HCT116 (cell line): Measurements from ENCODE around the gene AJUBA. TPM values are rescaled to one million over a fixed set of nuclear protein-coding genes. Genes with fewer than 3 reads are reported as not detected.

Experiments used
- ATAC-seq: fragments of 200-7000 bp; cut with Tn5 transposase; 2 replicates; pipeline ENCODE4 v1.9.1; 2020; ENCODE audit warnings: mild to moderate bottlenecking, moderate library complexity
- BruUV-seq: library from RNA; stranded (reverse); fragments of 400-500 nt; replicated peaks from 2 replicates; lab custom pipeline; 2021; lab: Mats Ljungman, UMichigan
- CTCF ChIA-PET: fragments of 300-600 bp; sonication (Branson Sonifier 250); formaldehyde crosslinking; loops from one replicate; lab custom pipeline; 2021; ENCODE audit warnings: antibody characterized with exemption; lab: Charles Lee
- POLR2A ChIA-PET: fragments of 300-600, 350-600 bp; sonication (Branson Sonifier 250); formaldehyde crosslinking; loops from one replicate; lab custom pipeline; 2021; ENCODE audit warnings: antibody characterized with exemption; lab: Charles Lee
- RAD21 ChIA-PET, 2 experiments: fragments of 300-600 bp; sonication (Branson Sonifier 250); formaldehyde crosslinking; loops; one replicate each; lab custom pipeline; 2023; ENCODE audit warnings: low total read pairs in 2 of 2; ENCODE audit not compliant: uncharacterized antibody in 2 of 2, unreplicated experiment in 2 of 2, low non-redundant PET in 1 of 2; lab: Charles Lee
- DNase-seq: peaks from one replicate; pipeline ENCODE4 v3.0.0-alpha.2; 2010; ENCODE audit warnings: low read depth, low spot score
- H2AFZ ChIP-seq: fragments of 200-600 bp; shearing (Covaris generic), sonication (generic); 2 replicates; pipeline ENCODE4 v1.6.1; 2017; ENCODE audit warnings: low read depth, mixed run types, mixed read lengths, antibody characterized with exemption, low read length; ENCODE audit not compliant: poor library complexity, severe bottlenecking
- H3K27ac ChIP-seq: 2 replicates; pipeline ENCODE4 v1.5.1; 2012; ENCODE audit warnings: low read depth, low read length
- H3K27me3 ChIP-seq: fragments of 200-600 bp; sonication (generic); 2 replicates; pipeline ENCODE4 v1.6.1; 2016; ENCODE audit warnings: mixed run types, low read length, mixed read lengths; ENCODE audit not compliant: insufficient read depth
- H3K36me3 ChIP-seq, 2 experiments: fragments of 200-500 bp in 1 of 2; fragments of 200-600 bp in 1 of 2; sonication (Bioruptor generic) in 1 of 2; sonication (generic) in 1 of 2; 2 replicates each; pipeline versions ENCODE4 v1.5.1 to v1.6.1; 2014 to 2016; ENCODE audit warnings: low read length in 2 of 2, inconsistent platforms in 1 of 2, mixed read lengths in 1 of 2, mixed run types in 1 of 2; ENCODE audit not compliant: insufficient read depth in 2 of 2, control insufficient read depth in 1 of 2
- H3K4me1 ChIP-seq, 2 experiments: fragments of 200-600 bp in 1 of 2; sonication (generic) in 1 of 2; 2 replicates each; pipeline versions ENCODE4 v1.5.1 to v1.6.1; 2012 to 2017; ENCODE audit warnings: low read length in 2 of 2, inconsistent platforms in 1 of 2, mild to moderate bottlenecking in 1 of 2, mixed read lengths in 1 of 2, mixed run types in 1 of 2, moderate library complexity in 1 of 2; ENCODE audit not compliant: insufficient read depth in 2 of 2, control insufficient read depth in 1 of 2
- H3K4me2 ChIP-seq: fragments of 200-600 bp; sonication (generic); 2 replicates; pipeline ENCODE4 v1.6.1; 2017; ENCODE audit warnings: mixed run types, low read length, mixed read lengths
- H3K4me3 ChIP-seq, 2 experiments: fragments of 200-600 bp in 1 of 2; sonication (generic) in 1 of 2; replicated peaks in 1 of 2; 2 replicates each; pipeline ENCODE4 v1.5.1; 2011 to 2016; ENCODE audit warnings: low read length in 2 of 2, control low read depth in 1 of 2, low read depth in 1 of 2, mild to moderate bottlenecking in 1 of 2, mixed read lengths in 1 of 2, mixed run types in 1 of 2
- H3K79me2 ChIP-seq: fragments of 200-600 bp; sonication (generic); 2 replicates; pipeline ENCODE4 v1.6.1; 2017; ENCODE audit warnings: mild to moderate bottlenecking, mixed run types, low read length, moderate library complexity, mixed read lengths; ENCODE audit not compliant: insufficient read depth
- H3K9ac ChIP-seq: fragments of 200-600 bp; sonication (generic); 2 replicates; pipeline ENCODE4 v1.6.1; 2016; ENCODE audit warnings: low read length, mixed read lengths
- H3K9me2 ChIP-seq: fragments of 200-600 bp; sonication (generic), shearing (Covaris generic); 2 replicates; pipeline ENCODE4 v1.6.1; 2017; ENCODE audit warnings: mixed run types, mild to moderate bottlenecking, moderate library complexity; ENCODE audit not compliant: insufficient read depth
- H3K9me3 ChIP-seq, 2 experiments: fragments of 200-500 bp in 1 of 2; fragments of 200-600 bp in 1 of 2; sonication (Bioruptor generic) in 1 of 2; sonication (generic) in 1 of 2; 2 replicates each; pipeline ENCODE4 v1.6.1; 2014 to 2017; ENCODE audit warnings: low read length in 2 of 2, mixed read lengths in 2 of 2, inconsistent platforms in 1 of 2, low read depth in 1 of 2, mild to moderate bottlenecking in 1 of 2, mixed run types in 1 of 2, moderate library complexity in 1 of 2; ENCODE audit not compliant: control insufficient read depth in 1 of 2, insufficient read depth in 1 of 2
- H4K20me1 ChIP-seq: fragments of 200-600 bp; sonication (generic), shearing (Covaris generic); 2 replicates; pipeline ENCODE4 v1.6.1; 2017; ENCODE audit warnings: mixed run types, mild to moderate bottlenecking, moderate library complexity; ENCODE audit not compliant: insufficient read depth
- CTCF ChIP-seq, 3 experiments: fragments of 200-600 bp in 1 of 3; sonication (generic) in 1 of 3; IDR thresholded peaks in 2 of 3; conservative IDR thresholded peaks in 1 of 3; 2 replicates each; pipeline ENCODE4 v1.5.1; 2012 to 2017; ENCODE audit warnings: low read depth in 2 of 3, low read length in 2 of 3, antibody characterized with exemption in 1 of 3, borderline replicate concordance in 1 of 3, control low read depth in 1 of 3, mild to moderate bottlenecking in 1 of 3, mixed read lengths in 1 of 3, mixed run types in 1 of 3, moderate library complexity in 1 of 3; ENCODE audit not compliant: insufficient read depth in 1 of 3
- EGR1 ChIP-seq: IDR thresholded peaks from 2 replicates; pipeline ENCODE4 v1.6.1; 2012; ENCODE audit warnings: low read depth
- EZH2 ChIP-seq: fragments of 200-600 bp; sonication (generic); IDR thresholded peaks from 2 replicates; pipeline ENCODE4 v1.6.1; 2017; ENCODE audit warnings: antibody characterized with exemption, mixed run types
- EZH2phosphoT487 ChIP-seq: fragments of 200-600 bp; IDR thresholded peaks from 2 replicates; pipeline ENCODE4 v1.6.1; 2018; ENCODE audit warnings: antibody characterized with exemption, borderline replicate concordance
- MAX ChIP-seq: IDR thresholded peaks from 2 replicates; pipeline ENCODE4 v1.6.1; 2012
- POLR2AphosphoS5 ChIP-seq: IDR thresholded peaks from 2 replicates; pipeline ENCODE4 v1.6.1; 2011; ENCODE audit warnings: mild to moderate bottlenecking, low read depth, low read length, moderate library complexity
- SIN3A ChIP-seq: IDR thresholded peaks from 2 replicates; pipeline ENCODE4 v1.6.1; 2012; ENCODE audit warnings: low read depth
- SP1 ChIP-seq: IDR thresholded peaks from 2 replicates; pipeline ENCODE4 v1.6.1; 2012; ENCODE audit warnings: low read depth
- SRF ChIP-seq: IDR thresholded peaks from 2 replicates; pipeline ENCODE4 v1.6.1; 2012; ENCODE audit warnings: low read depth
- TCF7L2 ChIP-seq: IDR thresholded peaks from 2 replicates; pipeline ENCODE4 v1.7.0; 2011; ENCODE audit warnings: borderline replicate concordance, inconsistent platforms; ENCODE audit not compliant: insufficient read depth, insufficient read length; ENCODE audit errors: extremely low read depth
- YY1 ChIP-seq: IDR thresholded peaks from 2 replicates; pipeline ENCODE4 v1.6.1; 2011; ENCODE audit warnings: low read length, low read depth, moderate library complexity, mild to moderate bottlenecking; ENCODE audit not compliant: insufficient replicate concordance; ENCODE audit errors: extremely low read depth
- ZFX ChIP-seq: fragments of 450-650 bp; IDR thresholded peaks from 2 replicates; pipeline ENCODE4 v1.6.1; 2017
- intact Hi-C: fragments of 100-400 bp; cut with micrococcal nuclease; formaldehyde crosslinking; loops from 2 replicates; pipeline ENCODE4 v1.10.0; 2022
- total RNA-seq: library from RNA; stranded (reverse); gene quantifications from one replicate; pipeline ENCODE4 v1.2.1, GENCODE V29; 2021; ENCODE audit not compliant: unreplicated experiment

Gene AJUBA
- total RNA-seq, 1 experiment from 2014 or later: 39.7 TPM

- TF ChIP-seq MAX (no peak), YY1 (no peak), SP1 (no peak), SRF (no peak), EGR1 (no peak), SIN3A (no peak), EZH2 (no peak)
- TF ChIP-seq, all 23 proteins: peak for 0
These were observed 2.8 kb upstream of the AJUBA start (continued) for GRCh38 chr14:22984959-22985658.

GRCh38 chr14:22981876-22982476 is 375 bp downstream of the AJUBA start:
- Histone ChIP-seq H3K9me2 (no peaks in the 10 kb centered on the region), H2AFZ (no peak overlapping the region), H3K79me2 (peaks cover 50% of the 10 kb centered on the region), H4K20me1 (no peaks in the 10 kb centered on the region), H3K27me3 (no peaks in the 10 kb centered on the region), H3K9ac (peak overlapping the region; percentile 90), H3K36me3 (no peaks in the 10 kb centered on the region; a peak in 1 of 4 replicates), H3K9me3 (no peaks in the 10 kb centered on the region), H3K4me3 (peak overlapping the region; percentile 77 to 83), H3K27ac (peak overlapping the region; percentile 95), H3K4me2 (peak overlapping the region; percentile 97), H3K4me1 (peaks cover 34 to 45% of the 10 kb centered on the region in 2 experiments)
- CTCF ChIA-PET: interaction anchor here (1.0 to 7.6 kb wide), 10 partner anchors 8 to 159 kb away, joined by 4 to 175 read pairs (median 6); partner anchors contain the start of gene CDH24
- ATAC-seq (peak; percentile 4), DNase-seq (no peak)
- POLR2A ChIA-PET: interaction anchor here (0.6 to 2.5 kb wide), 6 partner anchors 14 to 113 kb away, joined by 3 to 10 read pairs (median 3); partner anchors contain the start of genes ACIN1 and C14orf119
- intact Hi-C loops: loop anchor here (2.0 to 10.0 kb wide), 5 partner anchors 51 to 597 kb away; partner anchors contain the start of genes BCL2L2 and PPP1R3E
- no TSS peak for BruUV-seq
- RAD21 ChIA-PET: interaction anchor here (0.7 to 1.3 kb wide), 5 partner anchors 51 to 216 kb away, joined by 3 read pairs; partner anchors contain the start of gene OXA1L (in 1 of the 2)
- TF ChIP-seq SIN3A (no peak), POLR2AphosphoS5 (peak; percentile 33; the same call in 1 of the 2 replicates), ZFX (peak; percentile 53; the same call in 1 of the 2 replicates), CTCF (IDR thresholded peaks at IDR 0.05 in 2 of 3, conservative IDR thresholded peaks at IDR 0.05 in 1 of 3; ENCODE audit: borderline replicate concordance in 1 of 3, insufficient read depth in 1 of 3, low read depth in 2 of 3, low read length in 2 of 3) (no peak), EZH2phosphoT487 (no peak), TCF7L2 (peak; percentile 86)
